MM.1S (cell line): ENCODE data around the gene ZPLD1.
A peak's percentile ranks its signal among the peaks of the same experiment; 100 is the strongest.

Experiments used
- DNase-seq: peaks from one replicate; pipeline ENCODE4 v3.0.0-alpha.2; 2015
- H2AFZ ChIP-seq: fragments of 300-600 bp; sonication (generic); 2 replicates; pipeline ENCODE4 v1.6.0; 2016; ENCODE audit warnings: antibody characterized with exemption, low read length
- H3F3A ChIP-seq: fragments of 300-600 bp; sonication (generic); 2 replicates; pipeline ENCODE4 v1.6.1; 2016; ENCODE audit warnings: mild to moderate bottlenecking, antibody characterized with exemption, low read length, moderate library complexity, mixed read lengths; ENCODE audit not compliant: insufficient read depth
- H3K27ac ChIP-seq: fragments of 300-600 bp; sonication (generic); 2 replicates; pipeline ENCODE4 v1.5.1; 2016; ENCODE audit warnings: mild to moderate bottlenecking, low read length
- H3K27me3 ChIP-seq: fragments of 300-600 bp; sonication (generic); replicated peaks from 2 replicates; pipeline ENCODE4 v1.6.0; 2016; ENCODE audit warnings: low read length; ENCODE audit not compliant: insufficient read depth
- H3K36me3 ChIP-seq: fragments of 300-600 bp; sonication (generic); replicated peaks from 2 replicates; pipeline ENCODE4 v1.6.1; 2016; ENCODE audit warnings: mild to moderate bottlenecking, low read length, mixed read lengths; ENCODE audit not compliant: insufficient read depth
- H3K4me1 ChIP-seq: fragments of 300-600 bp; sonication (generic); 2 replicates; pipeline ENCODE4 v1.6.1; 2016; ENCODE audit warnings: low read length, mixed read lengths
- H3K4me2 ChIP-seq: fragments of 300-600 bp; sonication (generic); 2 replicates; pipeline ENCODE4 v1.6.0; 2016; ENCODE audit warnings: low read depth, low read length
- H3K4me3 ChIP-seq: fragments of 300-600 bp; sonication (generic); 2 replicates; pipeline ENCODE4 v1.5.1; 2016; ENCODE audit warnings: low read length, mixed read lengths
- H3K79me2 ChIP-seq: fragments of 300-600 bp; sonication (generic); 2 replicates; pipeline ENCODE4 v1.6.1; 2016; ENCODE audit warnings: mixed run types, low read length, mixed read lengths
- H3K9ac ChIP-seq: fragments of 300-600 bp; sonication (generic); 2 replicates; pipeline ENCODE4 v1.6.1; 2016; ENCODE audit warnings: low read length, mixed read lengths
- H3K9me2 ChIP-seq: fragments of 300-600 bp; sonication (generic); replicated peaks from 2 replicates; pipeline ENCODE4 v1.6.1; 2016; ENCODE audit warnings: mild to moderate bottlenecking, low read length, mixed read lengths; ENCODE audit not compliant: insufficient read depth
- H3K9me3 ChIP-seq: fragments of 300-600 bp; sonication (generic); replicated peaks from 2 replicates; pipeline ENCODE4 v1.6.1; 2016; ENCODE audit warnings: mild to moderate bottlenecking, low read length, mixed read lengths; ENCODE audit not compliant: insufficient read depth
- H4K20me1 ChIP-seq: fragments of 300-600 bp; sonication (generic); 2 replicates; pipeline ENCODE4 v1.6.1; 2016; ENCODE audit warnings: mild to moderate bottlenecking, low read length, moderate library complexity, mixed read lengths; ENCODE audit not compliant: insufficient read depth
- CTCF ChIP-seq: fragments of 300-600 bp; sonication (generic); IDR thresholded peaks from 2 replicates; pipeline ENCODE4 v1.5.1; 2016; ENCODE audit warnings: antibody characterized with exemption, low read length, mixed read lengths
- EZH2 ChIP-seq: fragments of 300-600 bp; sonication (generic); optimal IDR thresholded peaks from 2 replicates; pipeline ENCODE3; 2017; ENCODE audit warnings: low read depth, mild to moderate bottlenecking, antibody characterized with exemption, low read length, mixed read lengths
- EZH2phosphoT487 ChIP-seq: fragments of 300-600 bp; sonication (generic); IDR thresholded peaks from 2 replicates; pipeline ENCODE4 v1.6.1; 2018; ENCODE audit warnings: antibody characterized with exemption, low read length

Gene ZPLD1

GRCh38 chr3:102521246-102521645 lies 86.4 kb downstream of the ZPLD1 start:
- Histone ChIP-seq H3K36me3 (no peaks in the 10 kb centered on the region), H3K4me1 (peaks cover 23% of the 10 kb centered on the region), H4K20me1 (no peaks in the 10 kb centered on the region), H3K9me3 (no peaks in the 10 kb centered on the region), H3K27me3 (no peaks in the 10 kb centered on the region), H3K9me2 (no peaks in the 10 kb centered on the region), H3K79me2 (no peaks in the 10 kb centered on the region), H3K9ac (no peak overlapping the region), H3K4me3 (no peak overlapping the region), H3F3A (peaks cover 14% of the 10 kb centered on the region; the same call in 1 of the 2 replicates), H3K4me2 (no peak overlapping the region), H2AFZ (no peak overlapping the region), H3K27ac (no peak overlapping the region)
- DNase-seq: no peak
- TF ChIP-seq CTCF (no peak), EZH2phosphoT487 (no peak), EZH2 (no peak)

GRCh38 chr3:102525624-102526023 lies 90.8 kb downstream of the ZPLD1 start:
- Histone ChIP-seq H3K27ac (no peak overlapping the region), H3K4me1 (peaks cover 23% of the 10 kb centered on the region), H3K36me3 (no peaks in the 10 kb centered on the region), H3K27me3 (no peaks in the 10 kb centered on the region), H2AFZ (no peak overlapping the region), H3K4me3 (no peak overlapping the region), H4K20me1 (no peaks in the 10 kb centered on the region), H3K4me2 (no peak overlapping the region), H3K79me2 (no peaks in the 10 kb centered on the region), H3K9me2 (no peaks in the 10 kb centered on the region), H3F3A (peaks cover 14% of the 10 kb centered on the region; the same call in 1 of the 2 replicates), H3K9ac (no peak overlapping the region), H3K9me3 (no peaks in the 10 kb centered on the region)
- peak; percentile 35 for DNase-seq
- TF ChIP-seq EZH2phosphoT487 (no peak), CTCF (no peak), EZH2 (no peak)

- Histone ChIP-seq H3K9me3 (no peaks in the 10 kb centered on the region), H3K4me2 (no peak overlapping the region), H3K36me3 (no peaks in the 10 kb centered on the region), H3K27ac (no peak overlapping the region), H3F3A (peaks cover 14% of the 10 kb centered on the region; the same call in 1 of the 2 replicates), H3K4me3 (no peak overlapping the region), H3K79me2 (no peaks in the 10 kb centered on the region), H3K4me1 (peaks cover 23% of the 10 kb centered on the region), H4K20me1 (no peaks in the 10 kb centered on the region), H3K27me3 (no peaks in the 10 kb centered on the region), H3K9me2 (no peaks in the 10 kb centered on the region), H2AFZ (no peak overlapping the region), H3K9ac (no peak overlapping the region)
- no peak for TF ChIP-seq CTCF
- no peak for TF ChIP-seq EZH2
- TF ChIP-seq EZH2phosphoT487: no peak
- DNase-seq: no peak
Measured at GRCh38 chr3:102526865-102527264, 92.0 kb downstream of the ZPLD1 start.
